HPDE6-E6E7 (cell line): ENCODE data around the gene TUBE1.
"Not testable (repeated sequence)": the region's sequence is repeated elsewhere in the genome, so short reads cannot be mapped to it uniquely, and the experiment has no call there.

Source experiments
- DNase-seq: peaks from one replicate; pipeline ENCODE4 v3.0.0; 2011; ENCODE audit warnings: missing footprints; ENCODE audit errors: extremely low spot score

The TUBE1 gene

GRCh38 chr6:112065426-112065986 lies 21.8 kb downstream of the TUBE1 start:
- no peak for DNase-seq

- no peak for DNase-seq
Measured at GRCh38 chr6:112062966-112063365, 24.3 kb downstream of the TUBE1 start.

GRCh38 chr6:112061605-112062004 lies 25.7 kb downstream of the TUBE1 start:
- DNase-seq: no peak

GRCh38 chr6:112058243-112059032 lies 28.8 kb downstream of the TUBE1 start:
- DNase-seq: no peak

GRCh38 chr6:112054555-112055190 lies 32.6 kb downstream of the TUBE1 start:
- DNase-seq: no peak

- no peak for DNase-seq
Measured at GRCh38 chr6:112054001-112054400, 33.3 kb downstream of the TUBE1 start, which contains the start of gene CCN6. Gene CCN6, plus strand, starts transcription at chr6:112054104. Its CDS starts 254 bp downstream, at chr6:112054358.

GRCh38 chr6:112051251-112051740 lies 36.0 kb downstream of the TUBE1 start:
- DNase-seq: not testable (repeated sequence)

GRCh38 chr6:112050429-112050828 lies 36.9 kb downstream of the TUBE1 start:
- DNase-seq: no peak

- no peak for DNase-seq
Measured at GRCh38 chr6:112049996-112050395, 37.3 kb downstream of the TUBE1 start.

- no peak for DNase-seq
Measured at GRCh38 chr6:112049026-112049799, 38.1 kb downstream of the TUBE1 start.

GRCh38 chr6:112047523-112047922 lies 39.8 kb downstream of the TUBE1 start:
- not testable (repeated sequence) for DNase-seq

GRCh38 chr6:112044856-112045255 lies 42.4 kb downstream of the TUBE1 start:
- DNase-seq: no peak

- DNase-seq: no peak
Measured at GRCh38 chr6:112044196-112044595, 43.1 kb downstream of the TUBE1 start.

- peak; percentile 83 for DNase-seq
Measured at GRCh38 chr6:112043032-112044007, 44.0 kb downstream of the TUBE1 start.

GRCh38 chr6:112041535-112041934 lies 45.7 kb downstream of the TUBE1 start:
- DNase-seq: no peak

- DNase-seq: no peak
Measured at GRCh38 chr6:112040956-112041355, 46.3 kb downstream of the TUBE1 start.

GRCh38 chr6:112039431-112039770 lies 47.9 kb downstream of the TUBE1 start:
- DNase-seq: no peak

- no peak for DNase-seq
Measured at GRCh38 chr6:112038756-112039430, 48.4 kb downstream of the TUBE1 start.

GRCh38 chr6:112038268-112038667 lies 49.0 kb downstream of the TUBE1 start:
- no peak for DNase-seq

GRCh38 chr6:112037783-112038216 lies 49.5 kb downstream of the TUBE1 start:
- DNase-seq: no peak
